Liver (tissue), 9 donors: ENCODE measurements around the gene HGS. TPM values are rescaled to one million over a fixed set of nuclear protein-coding genes. Genes with fewer than 3 reads are reported as not detected.

Experiments
- DNase-seq: peaks from one replicate; pipeline ENCODE4 v3.0.0-alpha.2; 2017; ENCODE audit warnings: low spot score
- H3K27ac ChIP-seq, 2 donors: one replicate each; pipeline ENCODE4 v1.7.0; 2013; ENCODE audit warnings: inconsistent platforms in 2 of 2, low read length in 2 of 2, control low read depth in 1 of 2, low read depth in 1 of 2, mild to moderate bottlenecking in 1 of 2
- H3K27me3 ChIP-seq, 4 donors: one replicate each; pipeline versions ENCODE4 v1.6.1 to v1.7.0; 2013; ENCODE audit warnings: low read length in 3 of 4, inconsistent platforms in 1 of 4, mild to moderate bottlenecking in 1 of 4, moderate library complexity in 1 of 4; ENCODE audit not compliant: control insufficient read depth in 4 of 4, insufficient read depth in 4 of 4
- H3K36me3 ChIP-seq, 4 donors: one replicate each; pipeline versions ENCODE4 v1.6.1 to v1.7.0; 2013; ENCODE audit warnings: low read length in 3 of 4, mild to moderate bottlenecking in 3 of 4, low read depth in 1 of 4, moderate library complexity in 1 of 4; ENCODE audit not compliant: control insufficient read depth in 4 of 4, insufficient read depth in 3 of 4
- H3K4me1 ChIP-seq, 4 donors: one replicate each; pipeline versions ENCODE4 v1.6.1 to v1.7.0; 2013; ENCODE audit warnings: low read length in 3 of 4, mild to moderate bottlenecking in 3 of 4, moderate library complexity in 1 of 4; ENCODE audit not compliant: control insufficient read depth in 4 of 4, insufficient read depth in 4 of 4
- H3K4me3 ChIP-seq, 3 donors: one replicate each; pipeline versions ENCODE4 v1.6.1 to v1.7.0; 2013; ENCODE audit warnings: low read length in 3 of 3, control low read depth in 1 of 3, low read depth in 1 of 3, mild to moderate bottlenecking in 1 of 3
- H3K9ac ChIP-seq, 2 donors: one replicate each; pipeline ENCODE4 v1.7.0; 2013; ENCODE audit warnings: low read length in 2 of 2, mild to moderate bottlenecking in 2 of 2, moderate library complexity in 2 of 2, control low read depth in 1 of 2, low read depth in 1 of 2
- H3K9me3 ChIP-seq, 4 donors: one replicate each; pipeline versions ENCODE4 v1.6.1 to v1.7.0; 2013; ENCODE audit warnings: low read length in 3 of 4; ENCODE audit not compliant: control insufficient read depth in 4 of 4
- ATF3 ChIP-seq: IDR thresholded peaks from 2 replicates; pipeline ENCODE4 v1.6.1; 2016; ENCODE audit warnings: antibody characterized with exemption
- CTCF ChIP-seq: fragments of 150-350 bp; IDR thresholded peaks from 2 replicates; pipeline ENCODE4 v1.5.1; 2017; ENCODE audit warnings: improper control_type of control experiment, low read depth, low read length; ENCODE audit not compliant: missing input control
- EGR1 ChIP-seq, 2 donors: IDR thresholded peaks; 2 replicates each; pipeline ENCODE4 v1.6.1; 2016 to 2018; ENCODE audit warnings: antibody characterized with exemption in 2 of 2, low read depth in 2 of 2
- FOXA1 ChIP-seq: IDR thresholded peaks from 2 replicates; pipeline ENCODE4 v1.6.1; 2016; ENCODE audit warnings: antibody characterized with exemption
- FOXA2 ChIP-seq: IDR thresholded peaks from 2 replicates; pipeline ENCODE4 v1.6.1; 2016; ENCODE audit warnings: antibody characterized with exemption
- GABPA ChIP-seq, 2 donors: IDR thresholded peaks in 1 of 2; conservative IDR thresholded peaks in 1 of 2; 2 replicates each; pipeline ENCODE4 v1.6.1; 2016; ENCODE audit warnings: antibody characterized with exemption in 2 of 2, mild to moderate bottlenecking in 1 of 2, moderate library complexity in 1 of 2
- HNF4A ChIP-seq, 2 donors: conservative IDR thresholded peaks; 2 replicates each; pipeline ENCODE4 v1.6.1; 2016; ENCODE audit warnings: antibody characterized with exemption in 2 of 2, mild to moderate bottlenecking in 2 of 2
- HNF4G ChIP-seq: IDR thresholded peaks from 2 replicates; pipeline ENCODE4 v1.6.1; 2016; ENCODE audit warnings: antibody characterized with exemption
- JUND ChIP-seq, 2 donors: IDR thresholded peaks; 2 replicates each; pipeline ENCODE4 v1.6.1; 2016; ENCODE audit warnings: antibody characterized with exemption in 2 of 2
- MAX ChIP-seq: IDR thresholded peaks from 2 replicates; pipeline ENCODE4 v1.6.1; 2016; ENCODE audit warnings: antibody characterized with exemption
- NR2F2 ChIP-seq: IDR thresholded peaks from 2 replicates; pipeline ENCODE4 v1.6.1; 2016; ENCODE audit warnings: antibody characterized with exemption
- RAD21 ChIP-seq, 2 donors: IDR thresholded peaks; 2 replicates each; pipeline ENCODE4 v1.6.1; 2016; ENCODE audit warnings: antibody characterized with exemption in 2 of 2, mild to moderate bottlenecking in 2 of 2
- REST ChIP-seq: IDR thresholded peaks from 2 replicates; pipeline ENCODE4 v1.6.1; 2016; ENCODE audit warnings: antibody characterized with exemption, mild to moderate bottlenecking
- RXRA ChIP-seq, 2 donors: IDR thresholded peaks; 2 replicates each; pipeline ENCODE4 v1.6.1; 2017 to 2018; ENCODE audit warnings: antibody characterized with exemption in 2 of 2, mild to moderate bottlenecking in 1 of 2
- SP1 ChIP-seq: IDR thresholded peaks from 2 replicates; pipeline ENCODE4 v1.6.1; 2018; ENCODE audit warnings: antibody characterized with exemption, mild to moderate bottlenecking
- TAF1 ChIP-seq: conservative IDR thresholded peaks from 2 replicates; pipeline ENCODE4 v1.6.1; 2016; ENCODE audit warnings: antibody characterized with exemption, mild to moderate bottlenecking
- YY1 ChIP-seq: IDR thresholded peaks from 2 replicates; pipeline ENCODE4 v1.6.1; 2016; ENCODE audit warnings: antibody characterized with exemption, mild to moderate bottlenecking
- ZBTB33 ChIP-seq: IDR thresholded peaks from 2 replicates; pipeline ENCODE4 v1.6.1; 2016; ENCODE audit warnings: antibody characterized with exemption
- WGBS: extraction: QIAGEN DNeasy Blood & Tissue Kit; methylation state at CpG from one replicate; pipeline ENCODE4 v1.1.7; 2013; 5-methylcytosine and 5-hydroxymethylcytosine counted together
- polyA plus RNA-seq, 2 donors: library from polyadenylated mRNA; stranded (reverse) in 1 of 2; unstranded in 1 of 2; fragments of 200-250 nt in 1 of 2; fragments of >200 nt in 1 of 2; fragmentation: Nextera tagmentation in 1 of 2; extraction: Ambion mirVana in 1 of 2; gene quantifications; one replicate each; pipeline versions ENCODE4 v1.2.1 to v1.2.3, GENCODE V29; 2013 to 2015
- total RNA-seq, 2 donors: library from RNA; depleted of rRNA; stranded (reverse); fragments of >200 nt; gene quantifications; one replicate each; pipeline ENCODE4 v1.2.3, GENCODE V29; 2014
- donor health status: healthy.
- donor health status: healthy.
- donor health status: healthy.
- donor health status: healthy.
- donor health status: healthy.

HGS gene
- total and polyA plus RNA-seq, 4 donors: 21.8 to 31.6 (median 28.2) TPM

GRCh38 chr17:81717049-81717765 is 33.4 kb downstream of the HGS start:
- H3K36me3 ChIP-seq: peaks cover 0 to 7% (median 4%) of the 10 kb centered on the region in 4 donors
- no peak for TF ChIP-seq REST
- no peak for TF ChIP-seq SP1
- TF ChIP-seq YY1: no peak
- no peak for TF ChIP-seq ZBTB33
- no peak for TF ChIP-seq EGR1 (IDR thresholded peaks at IDR 0.05; ENCODE audit: low read depth in 2 of 2)
- no peak for TF ChIP-seq MAX
- no peak overlapping the region for H3K4me3 ChIP-seq
- no peaks in the 10 kb centered on the region for H3K9me3 ChIP-seq
- H3K4me1 ChIP-seq: peaks cover 8 to 64% (median 42%) of the 10 kb centered on the region in 4 donors
- H3K27me3 ChIP-seq: no peaks in the 10 kb centered on the region
- H3K27ac ChIP-seq: no peak overlapping the region
- WGBS: 97% methylated on average over 25 of the region's 25 CpGs
- no peak overlapping the region for H3K9ac ChIP-seq
- no peak for DNase-seq

- Histone ChIP-seq H3K27ac (no peak overlapping the region), H3K4me3 (no peak overlapping the region), H3K36me3 (peaks cover 0 to 7% (median 4%) of the 10 kb centered on the region in 4 donors), H3K4me1 (peaks cover 12 to 66% (median 42%) of the 10 kb centered on the region in 4 donors), H3K9me3 (no peaks in the 10 kb centered on the region), H3K9ac (no peak overlapping the region), H3K27me3 (no peaks in the 10 kb centered on the region)
- TF ChIP-seq HNF4A (conservative IDR thresholded peaks at IDR 0.05) (no peak), CTCF (no peak), GABPA (IDR thresholded peaks at IDR 0.05 in 1 of 2, conservative IDR thresholded peaks at IDR 0.05 in 1 of 2) (no peak), REST (no peak), YY1 (no peak), FOXA1 (no peak), ZBTB33 (no peak), FOXA2 (no peak), RXRA (IDR thresholded peaks at IDR 0.05) (no peak), JUND (IDR thresholded peaks at IDR 0.05) (no peak), HNF4G (no peak), MAX (no peak), EGR1 (IDR thresholded peaks at IDR 0.05; ENCODE audit: low read depth in 2 of 2) (no peak), ATF3 (no peak), TAF1 (no peak), SP1 (no peak), RAD21 (IDR thresholded peaks at IDR 0.05) (no peak), NR2F2 (no peak)
- WGBS: 98% methylated on average over 9 of the region's 9 CpGs
- DNase-seq: no peak
Observed at GRCh38 chr17:81717766-81718089, 33.9 kb downstream of the HGS start.
